ENCODE measurements around the gene ERLEC1. TPM values are rescaled to one million over a fixed set of nuclear protein-coding genes. Genes with fewer than 3 reads are reported as not detected.
"Not testable (repeated sequence)": the region's sequence is repeated elsewhere in the genome, so short reads cannot be mapped to it uniquely, and the experiment has no call there.

The ERLEC1 gene
- total RNA-seq, 1 donor from 2014 or later: 54.2 TPM

DNA sequence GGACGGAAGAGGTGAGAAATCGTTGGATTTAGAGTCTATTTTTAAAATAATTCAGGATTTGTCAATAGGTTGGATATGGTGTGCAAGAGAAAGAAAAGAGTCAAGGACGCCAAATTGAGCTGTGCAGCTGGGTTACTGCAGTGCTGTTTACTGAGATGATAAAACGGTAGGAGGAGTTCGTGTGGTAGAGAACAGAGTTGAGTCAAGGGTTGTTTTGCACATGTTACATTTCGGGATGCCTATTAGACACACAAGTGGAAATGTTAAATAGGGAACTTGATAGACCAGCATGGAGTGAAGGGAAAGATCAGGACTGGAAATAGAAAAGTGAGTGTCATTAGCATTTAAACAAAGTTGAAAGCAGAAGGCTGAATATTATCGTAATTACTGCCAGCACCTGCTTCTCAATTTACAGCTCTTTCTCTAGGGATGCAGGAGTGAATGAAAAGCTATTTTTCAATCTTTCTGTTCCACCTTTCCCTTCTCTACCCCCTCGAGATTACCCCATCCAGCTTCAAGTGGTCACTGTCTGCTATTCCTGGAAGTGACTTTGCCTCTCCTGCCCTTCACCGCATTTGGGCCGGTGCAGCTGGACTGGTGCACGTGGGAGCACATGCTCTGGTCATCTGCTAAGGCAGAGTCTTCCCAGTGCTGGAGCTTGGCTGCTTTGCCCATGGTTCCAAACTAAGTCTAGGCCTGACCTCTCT, 42.6 kb downstream of the ERLEC1 start:
- Histone ChIP-seq H2AFZ (ENCODE audit: low read depth, low read length) (no peak overlapping the region), H3K9ac (ENCODE audit: low read length) (no peak overlapping the region), H3K4me2 (ENCODE audit: low read length) (no peak overlapping the region), H4K20me1 (ENCODE audit: insufficient read depth, low read length) (no peaks in the 10 kb centered on the region), H3K27me3 (ENCODE audit: insufficient read depth, low read length) (no peaks in the 10 kb centered on the region), H3K79me2 (ENCODE audit: insufficient read depth, low read length) (no peaks in the 10 kb centered on the region), H3K4me1 (ENCODE audit: insufficient read depth, low read length) (no peaks in the 10 kb centered on the region), H3K4me3 (ENCODE audit: insufficient read depth, low read depth, low read length) (no peak overlapping the region), H3K9me3 (ENCODE audit: insufficient read depth, low read depth, low read length) (no peaks in the 10 kb centered on the region), H3K36me3 (ENCODE audit: insufficient read depth, low read length) (no peaks in the 10 kb centered on the region), H3K27ac (ENCODE audit: low read depth, low read length) (no peak overlapping the region)
- peaks cover 4% of the 10 kb centered on the region for H3K36me3 Mint-ChIP-seq (ENCODE audit: low read depth, unreplicated experiment)
- peaks cover 6% of the 10 kb centered on the region for H3K4me1 Mint-ChIP-seq (ENCODE audit: low read depth, unreplicated experiment)
- no peak overlapping the region for H3K4me3 Mint-ChIP-seq (ENCODE audit: unreplicated experiment)
- no peaks in the 10 kb centered on the region for H3K27me3 Mint-ChIP-seq (ENCODE audit: low read depth, unreplicated experiment)
- H3K27ac Mint-ChIP-seq (ENCODE audit: unreplicated experiment): no peak overlapping the region
- TF ChIP-seq EZH2 (IDR thresholded peaks at IDR 0.05; ENCODE audit: insufficient read depth, low read length): no peak
- TF ChIP-seq, protein P1, sequence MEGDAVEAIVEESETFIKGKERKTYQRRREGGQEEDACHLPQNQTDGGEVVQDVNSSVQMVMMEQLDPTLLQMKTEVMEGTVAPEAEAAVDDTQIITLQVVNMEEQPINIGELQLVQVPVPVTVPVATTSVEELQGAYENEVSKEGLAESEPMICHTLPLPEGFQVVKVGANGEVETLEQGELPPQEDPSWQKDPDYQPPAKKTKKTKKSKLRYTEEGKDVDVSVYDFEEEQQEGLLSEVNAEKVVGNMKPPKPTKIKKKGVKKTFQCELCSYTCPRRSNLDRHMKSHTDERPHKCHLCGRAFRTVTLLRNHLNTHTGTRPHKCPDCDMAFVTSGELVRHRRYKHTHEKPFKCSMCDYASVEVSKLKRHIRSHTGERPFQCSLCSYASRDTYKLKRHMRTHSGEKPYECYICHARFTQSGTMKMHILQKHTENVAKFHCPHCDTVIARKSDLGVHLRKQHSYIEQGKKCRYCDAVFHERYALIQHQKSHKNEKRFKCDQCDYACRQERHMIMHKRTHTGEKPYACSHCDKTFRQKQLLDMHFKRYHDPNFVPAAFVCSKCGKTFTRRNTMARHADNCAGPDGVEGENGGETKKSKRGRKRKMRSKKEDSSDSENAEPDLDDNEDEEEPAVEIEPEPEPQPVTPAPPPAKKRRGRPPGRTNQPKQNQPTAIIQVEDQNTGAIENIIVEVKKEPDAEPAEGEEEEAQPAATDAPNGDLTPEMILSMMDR (IDR thresholded peaks at IDR 0.05; ENCODE audit: insufficient read depth, low read depth, low read length): no peak
- H3K9me3 Mint-ChIP-seq (ENCODE audit: unreplicated experiment): no peaks in the 10 kb centered on the region
- FAIRE-seq (no peak), DNase-seq (ENCODE audit: low read depth) (no peak)

DNA sequence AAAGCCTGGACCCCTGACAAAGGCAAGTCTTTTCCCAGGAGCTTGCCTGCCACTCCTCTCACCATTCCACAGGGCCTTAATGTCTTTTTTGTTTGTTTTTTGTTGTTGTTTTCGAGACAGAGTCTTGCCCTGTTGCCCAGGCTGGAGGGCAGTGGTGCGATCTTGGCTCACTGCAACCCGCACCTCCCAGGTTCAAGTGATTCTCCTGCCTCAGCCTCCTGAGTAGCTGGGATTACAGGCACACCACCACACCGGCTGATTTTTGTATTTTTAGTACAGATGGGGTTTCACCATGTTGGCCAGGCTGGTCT, 43.1 kb downstream of the ERLEC1 start:
- H3K27me3 Mint-ChIP-seq (ENCODE audit: low read depth, unreplicated experiment); H3K9ac ChIP-seq (ENCODE audit: low read length); H3K27ac ChIP-seq (ENCODE audit: low read depth, low read length); H3K27ac Mint-ChIP-seq (ENCODE audit: unreplicated experiment); H3K36me3 ChIP-seq (ENCODE audit: insufficient read depth, low read length); H3K4me2 ChIP-seq (ENCODE audit: low read length); H3K4me1 Mint-ChIP-seq (ENCODE audit: low read depth, unreplicated experiment); H3K9me3 ChIP-seq (ENCODE audit: insufficient read depth, low read depth, low read length); H3K4me3 Mint-ChIP-seq (ENCODE audit: unreplicated experiment); H3K27me3 ChIP-seq (ENCODE audit: insufficient read depth, low read length); DNase-seq (ENCODE audit: low read depth); H2AFZ ChIP-seq (ENCODE audit: low read depth, low read length); H3K36me3 Mint-ChIP-seq (ENCODE audit: low read depth, unreplicated experiment); H4K20me1 ChIP-seq (ENCODE audit: insufficient read depth, low read length); FAIRE-seq; H3K4me3 ChIP-seq (ENCODE audit: insufficient read depth, low read depth, low read length); H3K4me1 ChIP-seq (ENCODE audit: insufficient read depth, low read length); H3K9me3 Mint-ChIP-seq (ENCODE audit: unreplicated experiment); H3K79me2 ChIP-seq (ENCODE audit: insufficient read depth, low read length): not testable (repeated sequence)

DNA sequence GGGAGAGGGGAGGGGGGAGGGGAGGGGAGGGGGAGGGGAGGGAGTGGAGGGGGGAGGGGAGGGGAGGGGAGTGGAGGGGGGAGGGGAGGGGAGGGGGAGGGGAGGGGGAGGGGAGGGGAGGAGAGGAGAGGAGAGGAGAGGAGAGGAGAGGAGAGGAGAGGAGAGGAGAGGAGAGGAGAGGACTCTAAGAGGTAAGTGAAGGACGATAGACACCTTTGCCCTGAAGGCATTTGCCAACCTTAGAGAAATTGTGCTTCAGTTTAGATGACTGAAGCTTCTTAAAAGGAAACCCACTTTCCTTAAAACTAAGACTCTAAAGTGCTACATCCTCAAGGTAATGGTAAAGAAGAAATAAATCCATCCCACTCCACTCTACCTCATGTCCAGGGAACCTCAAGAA, 53.7 kb downstream of the ERLEC1 start:
- Histone ChIP-seq H3K36me3 (ENCODE audit: insufficient read depth, low read length) (no peaks in the 10 kb centered on the region), H3K4me1 (ENCODE audit: insufficient read depth, low read length) (no peaks in the 10 kb centered on the region), H3K4me2 (ENCODE audit: low read length) (no peak overlapping the region), H3K27me3 (ENCODE audit: insufficient read depth, low read length) (no peaks in the 10 kb centered on the region), H3K9ac (ENCODE audit: low read length) (no peak overlapping the region), H4K20me1 (ENCODE audit: insufficient read depth, low read length) (no peaks in the 10 kb centered on the region), H2AFZ (ENCODE audit: low read depth, low read length) (no peak overlapping the region), H3K79me2 (ENCODE audit: insufficient read depth, low read length) (no peaks in the 10 kb centered on the region), H3K4me3 (ENCODE audit: insufficient read depth, low read depth, low read length) (no peak overlapping the region), H3K9me3 (ENCODE audit: insufficient read depth, low read depth, low read length) (no peaks in the 10 kb centered on the region), H3K27ac (ENCODE audit: low read depth, low read length) (no peak overlapping the region)
- Mint-ChIP-seq H3K36me3 (ENCODE audit: low read depth, unreplicated experiment) (peaks cover 3% of the 10 kb centered on the region), H3K27ac (ENCODE audit: unreplicated experiment) (no peak overlapping the region), H3K4me1 (ENCODE audit: low read depth, unreplicated experiment) (no peaks in the 10 kb centered on the region), H3K27me3 (ENCODE audit: low read depth, unreplicated experiment) (no peaks in the 10 kb centered on the region), H3K4me3 (ENCODE audit: unreplicated experiment) (no peak overlapping the region), H3K9me3 (ENCODE audit: unreplicated experiment) (peaks cover 4% of the 10 kb centered on the region)
- FAIRE-seq (no peak), DNase-seq (ENCODE audit: low read depth) (no peak)
- TF ChIP-seq EZH2 (IDR thresholded peaks at IDR 0.05; ENCODE audit: insufficient read depth, low read length): no peak
- TF ChIP-seq, protein P1 (IDR thresholded peaks at IDR 0.05; ENCODE audit: insufficient read depth, low read depth, low read length): no peak

DNA sequence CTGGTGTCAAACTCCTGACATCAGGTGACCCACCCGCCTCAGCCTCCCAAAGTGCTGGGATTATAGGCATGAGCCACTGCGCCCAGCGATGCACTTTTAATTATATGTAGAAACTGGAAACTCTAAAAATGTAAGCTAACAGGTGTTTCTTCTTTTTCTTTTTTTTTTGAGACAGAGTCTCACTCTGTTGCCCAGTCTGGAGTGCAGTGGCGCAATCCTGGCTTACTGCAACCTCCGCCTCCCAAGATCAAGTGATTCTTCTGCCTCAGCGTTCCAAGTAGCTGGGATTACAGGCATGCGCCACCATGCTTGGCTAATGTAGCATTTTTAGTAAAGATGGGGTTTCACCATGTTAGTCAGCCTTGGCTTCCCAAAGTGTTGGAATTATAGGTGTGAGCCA, 54.8 kb downstream of the ERLEC1 start:
- not testable (repeated sequence) for H3K27ac Mint-ChIP-seq (ENCODE audit: unreplicated experiment); DNase-seq (ENCODE audit: low read depth); FAIRE-seq

More for the DNA sequence above, 54.8 kb downstream of the ERLEC1 start:
- not testable (repeated sequence) for H3K4me3 Mint-ChIP-seq (ENCODE audit: unreplicated experiment); H3K36me3 ChIP-seq (ENCODE audit: insufficient read depth, low read length); H3K4me3 ChIP-seq (ENCODE audit: insufficient read depth, low read depth, low read length); H3K27me3 ChIP-seq (ENCODE audit: insufficient read depth, low read length); H3K4me2 ChIP-seq (ENCODE audit: low read length); H4K20me1 ChIP-seq (ENCODE audit: insufficient read depth, low read length); H3K27me3 Mint-ChIP-seq (ENCODE audit: low read depth, unreplicated experiment); H3K27ac ChIP-seq (ENCODE audit: low read depth, low read length); H3K9me3 Mint-ChIP-seq (ENCODE audit: unreplicated experiment); H3K36me3 Mint-ChIP-seq (ENCODE audit: low read depth, unreplicated experiment); H3K9me3 ChIP-seq (ENCODE audit: insufficient read depth, low read depth, low read length); H3K4me1 Mint-ChIP-seq (ENCODE audit: low read depth, unreplicated experiment); H3K79me2 ChIP-seq (ENCODE audit: insufficient read depth, low read length); H2AFZ ChIP-seq (ENCODE audit: low read depth, low read length); H3K4me1 ChIP-seq (ENCODE audit: insufficient read depth, low read length); H3K9ac ChIP-seq (ENCODE audit: low read length)

Measured in astrocyte (in vitro differentiated cells and primary cell).